Fibroblast of skin of right biceps (primary cell): Measurements from ENCODE around the gene SET.
A peak's percentile ranks its signal among the peaks of the same experiment; 100 is the strongest.
"Not testable (repeated sequence)": the region's sequence is repeated elsewhere in the genome, so short reads cannot be mapped to it uniquely, and the experiment has no call there.

Source experiments
- DNase-seq: peaks from one replicate; pipeline ENCODE4 v3.0.0-alpha.2; 2013

SET gene

DNA sequence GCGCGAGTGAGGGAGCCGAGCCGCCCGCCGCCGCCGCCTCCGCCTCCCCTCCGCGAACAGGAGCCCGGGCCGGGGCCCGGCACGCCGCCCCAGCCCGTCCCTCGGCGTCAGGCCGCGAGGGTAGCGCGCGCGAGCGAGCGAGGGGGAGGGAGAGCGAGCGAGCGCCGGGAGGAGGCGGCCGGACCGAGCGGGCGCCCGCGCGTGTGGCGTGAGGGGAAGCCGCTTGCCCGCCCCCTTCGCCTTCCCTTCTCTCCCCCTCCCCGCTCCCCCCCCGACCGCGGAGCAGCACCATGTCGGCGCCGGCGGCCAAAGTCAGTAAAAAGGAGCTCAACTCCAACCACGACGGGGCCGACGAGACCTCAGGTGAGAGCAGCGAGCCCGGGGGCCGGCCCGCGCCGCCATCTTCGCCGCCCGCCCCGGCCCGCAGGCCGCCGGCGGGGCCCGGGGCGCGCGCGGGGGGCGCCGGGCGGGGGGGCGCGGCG, 312 bp downstream of the SET start:
- no peak for DNase-seq

DNA sequence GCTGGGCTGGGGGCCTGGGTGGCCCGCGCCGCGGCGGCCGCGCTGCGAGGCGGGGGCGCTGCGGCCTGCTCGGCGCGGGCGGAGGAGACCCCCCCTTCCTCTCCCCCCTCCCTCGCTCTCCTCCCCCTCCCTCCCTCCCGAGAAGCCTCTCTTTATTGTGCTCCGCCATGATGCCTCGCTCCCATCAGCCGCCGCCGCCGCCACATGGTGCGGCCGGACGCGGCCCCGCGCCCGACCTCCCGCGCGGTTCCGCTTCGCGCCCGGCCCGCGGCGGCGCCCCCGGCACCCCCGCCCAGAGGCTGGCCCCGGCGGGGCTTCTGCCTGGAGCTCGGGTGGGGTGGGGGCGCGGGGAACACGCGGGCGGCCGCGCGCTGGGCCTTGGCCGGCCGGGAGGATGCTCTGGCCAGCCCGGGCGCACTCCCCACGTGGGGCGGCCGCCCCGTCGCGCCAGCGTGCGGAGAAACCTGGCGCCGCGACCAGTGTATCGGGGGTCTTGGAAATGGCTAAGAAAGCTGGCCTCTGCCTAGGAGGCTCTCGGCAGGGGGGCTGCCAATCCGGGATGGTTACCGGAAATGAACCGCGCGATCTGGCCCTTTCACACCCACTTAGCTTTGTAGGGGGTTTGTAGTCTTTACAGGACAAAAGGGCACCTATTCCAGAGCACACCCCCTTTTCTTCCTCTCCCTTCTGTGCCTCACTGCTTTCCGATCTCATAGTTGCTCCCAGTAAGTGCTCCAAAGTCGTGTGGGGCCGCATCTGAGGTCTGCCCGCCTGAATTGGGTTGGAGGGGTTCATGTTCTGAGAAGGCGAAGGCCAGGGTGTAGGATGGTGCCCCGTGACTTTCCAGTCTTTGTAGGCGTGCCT, 1.0 kb downstream of the SET start:
- DNase-seq: peak; percentile 69

DNA sequence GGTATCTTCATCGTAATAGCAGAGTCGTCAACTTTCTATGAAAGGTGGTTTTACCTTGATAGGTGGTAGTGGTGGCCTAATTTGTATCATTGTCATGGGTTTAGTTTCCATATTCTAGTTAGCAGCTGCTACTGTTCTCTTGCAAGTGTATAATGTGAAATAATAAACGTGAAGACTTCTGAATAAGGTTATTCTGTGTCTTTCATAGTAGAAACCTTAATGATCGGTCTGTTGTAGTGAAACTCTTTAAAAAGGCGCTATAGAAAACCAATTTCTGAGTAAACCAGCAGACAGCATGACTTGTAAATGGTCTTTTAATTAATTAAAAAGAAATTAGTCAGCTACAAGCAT, 1.6 kb downstream of the SET start:
- no peak for DNase-seq

DNA sequence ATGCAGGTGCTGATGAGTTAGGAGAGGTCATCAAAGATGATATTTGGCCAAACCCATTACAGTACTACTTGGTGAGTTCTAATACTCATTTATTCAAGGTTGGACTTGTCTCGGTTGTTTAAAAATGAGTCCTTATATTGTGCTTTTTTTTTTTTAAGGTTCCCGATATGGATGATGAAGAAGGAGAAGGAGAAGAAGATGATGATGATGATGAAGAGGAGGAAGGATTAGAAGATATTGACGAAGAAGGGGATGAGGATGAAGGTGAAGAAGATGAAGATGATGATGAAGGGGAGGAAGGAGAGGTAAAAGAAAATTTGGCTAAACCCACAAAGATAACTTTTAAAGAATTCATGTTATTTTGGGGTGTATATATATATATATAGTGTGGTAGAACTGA, 4.7 kb downstream of the SET start:
- not testable (repeated sequence) for DNase-seq

DNA sequence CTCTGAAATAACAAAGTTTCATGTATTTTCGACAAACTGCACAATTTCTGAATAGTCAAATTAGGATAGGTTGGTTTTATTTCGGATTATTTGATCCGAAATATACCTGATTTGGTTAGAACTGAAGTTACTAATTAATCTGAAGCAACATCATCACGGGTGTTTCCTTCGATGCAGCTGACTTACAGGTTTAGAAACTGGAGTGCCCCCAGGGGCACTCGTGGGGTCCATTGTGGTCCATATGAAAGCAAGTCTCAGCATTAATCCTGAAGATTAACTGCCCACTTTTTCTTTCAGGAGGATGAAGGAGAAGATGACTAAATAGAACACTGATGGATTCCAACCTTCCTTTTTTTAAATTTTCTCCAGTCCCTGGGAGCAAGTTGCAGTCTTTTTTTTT, 5.3 kb downstream of the SET start:
- no peak for DNase-seq

DNA sequence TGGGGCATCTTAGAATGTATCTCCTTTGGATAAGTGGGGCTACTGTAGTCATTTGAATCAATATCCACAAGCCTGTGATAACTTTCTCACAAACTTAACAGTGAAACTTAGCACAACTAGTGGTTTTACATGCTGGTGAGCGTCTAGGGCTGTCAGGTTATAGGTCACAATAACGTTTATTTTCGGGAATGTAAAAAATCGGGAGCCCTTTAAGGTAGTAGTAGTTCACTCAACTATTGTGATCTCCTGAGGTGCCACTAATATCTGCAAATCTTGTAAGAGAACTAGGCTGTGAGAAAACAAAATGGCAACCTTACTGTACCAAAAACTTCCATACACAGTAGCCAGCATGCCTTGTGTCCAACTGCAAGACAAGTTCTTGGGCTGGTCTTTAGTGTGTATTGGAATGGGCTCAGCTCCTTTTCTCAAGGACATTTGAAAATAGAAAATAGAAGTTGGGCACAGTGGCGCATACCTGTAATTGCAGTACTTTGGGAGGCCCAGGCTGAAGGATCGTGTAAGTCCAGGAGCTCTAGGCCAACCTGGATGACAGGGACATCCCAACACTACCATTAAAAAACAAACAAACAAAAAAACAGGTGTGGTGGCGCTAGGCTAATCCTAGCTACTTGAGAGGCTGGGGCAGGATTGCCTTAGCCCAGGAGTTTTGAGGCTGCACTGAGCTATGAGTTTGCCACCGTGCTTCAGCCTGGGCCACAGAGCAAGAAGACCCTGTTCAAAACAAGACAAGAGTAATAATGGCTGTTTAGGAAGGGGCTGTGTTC, 8.1 kb downstream of the SET start:
- no peak for DNase-seq

DNA sequence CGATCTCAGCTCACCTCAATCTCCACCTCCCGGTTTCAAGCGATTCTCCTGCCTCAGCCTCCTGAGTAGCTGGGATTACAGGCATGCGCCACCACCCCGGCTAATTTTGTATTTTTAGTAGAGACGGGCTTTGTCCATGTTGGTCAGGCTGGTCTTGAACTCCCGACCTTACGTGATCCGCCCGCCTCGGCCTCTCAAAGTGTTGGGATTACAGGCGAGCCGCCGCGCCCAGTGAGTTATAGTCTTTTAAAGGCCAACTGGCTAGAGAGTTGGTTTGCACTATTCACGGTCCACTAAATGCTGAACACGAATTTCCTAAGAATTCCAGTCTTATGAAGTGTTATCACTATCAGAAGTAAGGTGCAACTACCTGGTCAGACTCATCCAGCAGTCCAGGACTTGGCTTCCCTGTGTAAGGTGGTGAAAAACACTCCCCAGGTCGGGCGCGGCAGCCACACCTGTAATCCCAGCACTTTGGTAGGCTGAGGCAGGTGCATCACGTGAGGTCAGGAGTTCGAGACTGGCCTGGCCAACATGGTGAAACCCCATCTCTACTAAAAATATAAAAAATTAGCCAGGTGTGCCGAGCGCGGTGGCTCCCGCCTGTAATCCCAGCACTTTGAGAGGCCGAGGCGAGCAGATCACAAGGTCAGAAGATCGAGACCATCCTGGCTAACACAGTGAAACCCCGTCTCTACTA, 10.2 kb downstream of the SET start:
- not testable (repeated sequence) for DNase-seq

DNA sequence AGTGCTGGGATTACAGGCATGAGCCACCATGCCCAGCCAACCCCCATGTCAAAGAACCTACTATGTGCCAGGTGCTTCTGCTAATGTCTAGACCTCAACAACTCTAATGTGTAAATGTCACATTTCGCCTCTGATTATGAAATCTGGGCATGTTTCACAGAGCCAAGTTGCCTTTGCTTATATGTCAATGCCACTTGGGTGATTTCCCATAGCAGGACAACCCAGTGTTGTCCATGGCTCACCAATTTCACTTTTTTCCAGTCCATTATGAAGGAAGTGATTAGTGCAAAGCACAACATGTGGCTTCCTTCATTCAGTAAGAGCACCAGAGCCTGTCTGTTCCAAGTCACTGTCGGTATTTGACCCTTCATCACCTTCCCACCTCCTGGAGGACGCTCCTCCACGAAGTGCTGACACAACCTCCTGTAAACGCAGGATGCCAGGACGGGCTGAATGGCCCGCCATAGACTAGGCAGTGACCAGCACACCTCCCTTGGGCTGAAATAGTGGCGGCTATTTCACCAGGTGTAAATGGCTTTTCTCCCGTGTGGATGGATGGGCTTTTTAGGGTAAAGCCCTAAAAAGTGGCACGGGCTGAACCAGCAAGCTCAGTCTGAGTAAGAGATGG, 12.3 kb downstream of the SET start:
- no peak for DNase-seq

DNA sequence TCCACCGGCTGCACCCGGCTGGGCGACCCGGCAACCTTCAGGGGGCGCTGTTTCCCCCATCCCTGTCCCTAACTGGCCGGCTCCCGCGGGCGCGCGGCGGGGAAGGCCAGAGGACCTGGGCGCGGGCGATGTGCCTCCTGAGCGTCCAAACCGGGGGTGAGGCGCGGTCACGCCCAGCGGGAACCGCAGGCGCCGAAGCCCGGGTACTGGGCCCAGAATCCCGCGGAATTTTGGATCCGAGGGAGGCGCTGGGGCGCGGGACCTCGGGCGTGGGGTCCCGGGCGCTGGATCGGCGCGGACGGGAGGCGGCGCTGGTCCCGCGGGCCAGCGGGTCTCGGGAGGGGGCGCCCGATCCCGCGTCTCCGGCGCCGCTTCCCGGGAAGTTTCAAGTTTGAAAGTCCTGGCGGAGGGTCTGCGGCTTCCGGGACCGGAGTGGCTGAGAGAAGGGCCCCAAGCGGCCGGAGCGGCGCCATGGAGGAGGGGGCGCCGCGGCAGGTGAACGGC, 13.5 kb downstream of the SET start, which contains the start of gene PKN3:
Gene PKN3 (plus strand): TSS at position 59 of the 504 bp plus-strand sequence. CDS start 413 bp downstream, at position 472.
- DNase-seq: peak; percentile 80

DNA sequence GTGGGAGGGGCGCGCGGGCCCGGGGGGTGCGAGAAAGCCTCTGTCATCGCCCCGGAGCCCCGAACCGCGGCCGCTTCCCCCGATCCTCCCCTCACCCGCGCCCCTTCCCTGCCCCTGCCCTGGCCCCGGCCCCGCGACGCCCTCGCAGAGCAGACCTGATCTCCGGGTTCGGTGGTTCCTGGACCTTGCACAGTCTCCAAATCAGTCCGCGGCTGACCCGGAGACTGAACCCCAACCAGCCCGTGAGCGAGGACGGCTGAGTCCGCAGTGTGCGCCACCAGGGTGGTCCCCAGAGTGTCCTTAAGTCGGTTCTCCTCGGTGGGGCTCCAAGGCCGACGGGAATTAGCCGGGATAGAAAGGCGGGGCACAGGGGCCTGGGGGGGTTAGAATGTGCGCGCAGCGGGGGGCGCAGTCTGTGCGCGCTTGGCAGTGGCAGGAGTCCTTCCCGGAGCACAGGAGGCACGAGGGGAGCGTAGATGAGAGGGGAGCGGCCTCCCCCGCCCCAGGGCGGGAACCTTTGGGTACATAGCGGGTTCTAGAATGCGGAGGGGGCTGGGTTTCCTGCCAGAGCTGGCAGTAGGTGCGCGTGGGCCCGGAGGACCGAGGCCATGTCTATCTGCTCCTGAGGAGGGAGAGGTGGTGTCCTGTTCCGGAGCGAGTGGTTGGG, 14.1 kb downstream of the SET start:
- DNase-seq: peak; percentile 48

DNA sequence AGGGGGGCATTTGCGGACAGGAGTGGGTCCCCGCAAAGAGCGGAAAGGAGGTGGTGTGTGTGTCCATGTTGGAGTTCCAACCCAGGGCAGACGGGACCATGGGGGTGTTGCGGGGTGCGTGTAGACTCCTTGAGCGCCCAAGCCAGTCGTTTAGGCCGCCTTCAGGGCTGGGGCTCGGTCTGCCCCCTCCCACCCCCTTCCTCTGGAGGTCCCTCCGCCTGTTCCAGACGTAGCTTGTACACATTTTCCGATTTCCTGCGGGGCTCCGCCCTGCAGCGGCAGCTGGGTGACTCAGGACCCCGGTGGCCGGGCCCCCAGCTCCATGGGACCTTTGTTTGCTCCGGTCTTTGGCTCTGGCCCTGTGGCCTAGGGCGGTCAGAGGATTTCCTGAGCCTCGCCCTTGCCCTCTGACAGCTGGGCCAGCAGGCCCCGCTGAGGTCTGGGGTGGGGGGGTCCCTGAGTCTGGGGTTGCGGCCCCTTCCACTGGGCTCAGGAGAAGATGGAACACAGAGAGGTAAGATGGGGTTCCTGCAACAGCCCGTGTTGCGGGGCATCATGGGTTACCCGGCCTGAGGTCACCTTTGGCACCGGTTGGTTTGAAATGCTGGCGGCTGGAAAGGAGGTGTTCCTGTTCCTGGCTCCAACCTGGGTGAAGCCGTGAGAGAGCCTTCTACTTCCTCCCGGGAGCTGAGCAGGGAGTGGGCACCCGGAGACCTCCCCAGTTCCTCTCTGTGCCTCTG, 14.8 kb downstream of the SET start:
- no peak for DNase-seq

DNA sequence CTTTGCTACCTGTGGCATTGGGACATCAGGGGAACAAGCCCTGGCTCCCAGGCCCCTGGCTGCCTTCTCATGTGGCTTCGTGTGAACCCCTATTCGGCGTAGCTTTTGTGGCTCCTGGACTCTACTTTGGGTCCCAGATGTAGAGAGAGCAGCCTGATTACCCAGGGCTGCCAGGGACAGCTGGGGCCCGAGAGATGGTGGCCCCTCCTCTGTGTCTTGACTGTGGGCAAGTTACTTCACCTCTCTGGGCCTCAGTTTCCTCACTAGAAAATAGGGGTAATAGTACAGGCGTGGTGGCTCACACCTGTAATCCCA, 15.3 kb downstream of the SET start:
- DNase-seq: no peak

DNA sequence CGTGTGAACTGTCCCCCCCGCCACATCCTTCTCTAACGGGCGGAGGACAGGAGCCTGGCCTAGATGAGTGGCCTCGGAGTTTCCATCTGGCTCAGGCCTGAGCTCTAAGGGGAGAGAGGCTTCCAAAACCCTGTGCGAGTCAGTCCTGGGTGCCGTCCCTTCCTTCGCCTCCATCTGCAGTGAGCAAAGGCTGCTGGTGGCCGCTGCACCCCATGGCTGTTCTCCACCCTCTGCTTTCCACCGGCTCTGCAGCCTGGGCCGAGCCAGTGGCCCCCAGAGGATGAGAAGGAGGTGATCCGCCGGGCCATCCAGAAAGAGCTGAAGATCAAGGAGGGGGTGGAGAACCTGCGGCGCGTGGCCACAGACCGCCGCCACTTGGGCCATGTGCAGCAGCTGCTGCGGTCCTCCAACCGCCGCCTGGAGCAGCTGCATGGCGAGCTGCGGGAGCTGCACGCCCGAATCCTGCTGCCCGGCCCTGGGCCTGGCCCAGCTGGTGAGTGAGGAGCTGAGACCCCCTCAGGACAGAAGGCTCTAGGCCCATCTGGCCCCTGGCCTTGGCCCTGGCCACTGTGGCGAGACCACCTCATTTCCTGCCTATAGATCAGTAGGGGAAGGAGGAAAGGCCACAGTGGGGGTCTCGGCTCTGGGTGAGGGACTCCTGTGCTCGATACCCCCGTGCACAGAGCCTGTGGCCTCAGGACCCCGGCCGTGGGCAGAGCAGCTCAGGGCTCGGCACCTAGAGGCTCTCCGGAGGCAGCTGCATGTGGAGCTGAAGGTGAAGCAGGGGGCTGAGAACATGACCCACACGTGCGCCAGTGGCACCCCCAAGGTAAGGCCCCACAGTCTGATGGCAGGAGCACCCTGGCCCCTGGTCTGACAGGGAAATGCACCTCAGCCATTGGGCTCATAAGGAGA, 16.3 kb downstream of the SET start:
- DNase-seq: no peak

DNA sequence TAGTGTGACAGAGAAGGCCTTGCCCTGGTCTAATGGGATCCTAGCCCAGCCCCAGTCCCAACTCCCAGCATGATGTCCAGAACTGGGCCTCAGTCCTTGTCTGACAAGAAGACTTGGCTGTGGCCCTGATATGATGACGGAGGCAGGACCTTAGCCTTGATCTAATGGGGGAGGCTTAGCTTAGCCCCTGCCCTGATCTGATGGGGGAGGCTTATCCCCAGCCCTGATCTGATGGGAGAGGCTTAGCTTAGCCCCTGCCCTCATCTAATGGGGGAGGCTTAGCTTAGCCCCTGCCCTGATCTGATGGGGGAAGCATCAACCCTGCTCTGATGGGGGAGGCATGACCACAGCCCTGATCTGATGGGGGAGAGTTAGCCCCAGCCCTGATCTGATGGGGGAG, 17.0 kb downstream of the SET start:
- DNase-seq: no peak

DNA sequence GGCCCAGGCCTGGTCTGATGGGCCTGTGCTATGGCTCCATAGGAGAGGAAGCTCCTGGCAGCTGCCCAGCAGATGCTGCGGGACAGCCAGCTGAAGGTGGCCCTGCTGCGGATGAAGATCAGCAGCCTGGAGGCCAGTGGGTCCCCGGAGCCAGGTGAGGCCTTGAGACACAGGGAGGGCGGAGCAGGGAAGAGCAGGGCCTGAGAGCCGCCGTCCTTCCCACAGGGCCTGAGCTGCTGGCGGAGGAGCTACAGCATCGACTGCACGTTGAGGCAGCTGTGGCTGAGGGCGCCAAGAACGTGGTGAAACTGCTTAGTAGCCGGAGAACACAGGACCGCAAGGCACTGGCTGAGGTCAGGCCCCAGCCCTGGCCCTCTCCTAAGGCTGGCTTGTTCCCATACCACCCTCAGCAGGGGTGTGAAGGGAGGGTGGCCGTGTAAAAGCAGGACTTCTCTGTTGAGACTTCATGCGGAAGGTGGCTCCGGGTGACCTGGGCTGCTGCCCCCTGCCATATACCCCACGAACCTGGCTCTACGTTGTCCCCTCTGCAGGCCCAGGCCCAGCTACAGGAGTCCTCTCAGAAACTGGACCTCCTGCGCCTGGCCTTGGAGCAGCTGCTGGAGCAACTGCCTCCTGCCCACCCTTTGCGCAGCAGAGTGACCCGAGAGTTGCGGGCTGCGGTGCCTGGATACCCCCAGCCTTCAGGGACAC, 17.8 kb downstream of the SET start:
- DNase-seq: no peak

DNA sequence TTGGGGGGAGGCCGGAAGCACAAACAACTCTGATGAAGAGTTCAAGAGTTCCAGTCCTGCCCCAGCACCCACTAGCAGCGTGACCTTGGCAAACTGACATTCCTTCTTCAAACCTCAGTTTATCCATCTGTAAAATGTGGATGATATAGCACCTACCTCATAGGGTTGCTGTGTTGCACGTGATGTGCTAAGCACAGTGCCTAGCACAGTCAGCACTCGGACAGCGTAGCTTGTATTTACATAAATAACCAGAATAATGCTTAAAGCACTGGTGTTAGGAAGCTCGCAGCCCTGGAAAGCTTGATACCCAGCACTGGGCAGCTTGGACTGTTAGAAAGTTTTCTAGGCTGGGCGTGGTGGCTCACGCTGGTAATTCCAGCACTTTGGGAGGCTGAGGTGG, 18.4 kb downstream of the SET start:
- no peak for DNase-seq

DNA sequence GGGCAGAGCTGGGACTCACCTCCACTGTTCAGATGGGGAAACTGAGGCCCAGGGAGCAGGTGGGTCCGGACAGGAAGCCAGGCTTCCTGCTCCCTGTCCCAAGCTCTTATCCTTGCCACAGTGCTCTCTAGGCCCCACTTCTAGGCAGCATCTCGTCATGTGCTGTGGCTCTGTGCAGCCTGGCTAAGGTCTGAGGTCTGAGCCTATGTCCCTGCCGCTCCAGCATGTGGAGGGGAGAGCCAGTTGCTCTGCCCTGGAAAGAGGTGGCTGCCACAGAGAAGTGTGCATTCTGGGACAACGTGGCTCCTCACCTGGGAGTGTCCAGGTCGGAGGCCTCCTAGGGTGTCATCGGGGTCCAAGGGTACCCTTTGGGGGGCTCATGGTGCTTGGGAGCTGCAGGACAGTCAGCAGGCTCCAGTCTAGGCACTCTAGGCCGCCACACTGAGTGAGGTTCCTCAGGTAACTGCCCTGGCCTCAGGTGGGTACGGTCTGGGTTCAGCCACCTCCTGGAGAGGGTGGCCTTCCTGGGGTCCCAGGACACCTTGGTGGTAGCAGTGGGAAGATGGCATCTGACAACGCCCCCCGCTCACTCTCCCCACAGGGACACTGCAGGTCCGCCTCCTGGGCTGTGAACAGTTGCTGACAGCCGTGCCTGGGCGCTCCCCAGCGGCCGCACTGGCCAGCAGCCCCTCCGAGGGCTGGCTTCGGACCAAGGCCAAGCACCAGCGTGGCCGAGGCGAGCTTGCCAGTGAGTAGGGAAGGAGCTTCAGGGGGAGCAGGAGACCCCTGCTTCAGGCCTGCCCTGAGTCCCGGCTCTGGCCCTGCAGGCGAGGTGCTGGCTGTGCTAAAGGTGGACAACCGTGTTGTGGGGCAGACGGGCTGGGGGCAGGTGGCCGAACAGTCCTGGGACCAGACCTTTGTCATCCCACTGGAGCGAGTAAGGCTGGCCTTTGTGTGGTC, 23.7 kb downstream of the SET start:
- DNase-seq: no peak

DNA sequence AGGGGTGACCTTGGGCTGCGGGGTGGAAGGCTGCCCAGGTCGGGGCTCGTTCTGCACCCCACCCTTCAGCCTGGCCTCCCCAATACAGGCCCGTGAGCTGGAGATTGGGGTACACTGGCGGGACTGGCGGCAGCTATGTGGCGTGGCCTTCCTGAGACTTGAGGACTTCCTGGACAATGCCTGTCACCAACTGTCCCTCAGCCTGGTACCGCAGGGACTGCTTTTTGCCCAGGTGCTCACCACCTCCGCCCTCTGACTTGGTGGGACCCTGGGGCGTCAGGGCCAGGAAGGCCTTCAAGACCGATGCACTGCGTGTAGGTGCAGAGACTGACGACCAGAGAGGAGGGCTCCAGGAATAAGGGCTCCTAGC, 24.4 kb downstream of the SET start:
- DNase-seq: no peak
